Islet precursor cell (in vitro differentiated cells): ENCODE data around the gene ZNF782.
"Not testable (repeated sequence)": the region's sequence is repeated elsewhere in the genome, so short reads cannot be mapped to it uniquely, and the experiment has no call there.

Experiments used
- DNase-seq: peaks from one replicate; pipeline ENCODE4 v3.0.0-alpha.2; 2018

Gene ZNF782

DNA sequence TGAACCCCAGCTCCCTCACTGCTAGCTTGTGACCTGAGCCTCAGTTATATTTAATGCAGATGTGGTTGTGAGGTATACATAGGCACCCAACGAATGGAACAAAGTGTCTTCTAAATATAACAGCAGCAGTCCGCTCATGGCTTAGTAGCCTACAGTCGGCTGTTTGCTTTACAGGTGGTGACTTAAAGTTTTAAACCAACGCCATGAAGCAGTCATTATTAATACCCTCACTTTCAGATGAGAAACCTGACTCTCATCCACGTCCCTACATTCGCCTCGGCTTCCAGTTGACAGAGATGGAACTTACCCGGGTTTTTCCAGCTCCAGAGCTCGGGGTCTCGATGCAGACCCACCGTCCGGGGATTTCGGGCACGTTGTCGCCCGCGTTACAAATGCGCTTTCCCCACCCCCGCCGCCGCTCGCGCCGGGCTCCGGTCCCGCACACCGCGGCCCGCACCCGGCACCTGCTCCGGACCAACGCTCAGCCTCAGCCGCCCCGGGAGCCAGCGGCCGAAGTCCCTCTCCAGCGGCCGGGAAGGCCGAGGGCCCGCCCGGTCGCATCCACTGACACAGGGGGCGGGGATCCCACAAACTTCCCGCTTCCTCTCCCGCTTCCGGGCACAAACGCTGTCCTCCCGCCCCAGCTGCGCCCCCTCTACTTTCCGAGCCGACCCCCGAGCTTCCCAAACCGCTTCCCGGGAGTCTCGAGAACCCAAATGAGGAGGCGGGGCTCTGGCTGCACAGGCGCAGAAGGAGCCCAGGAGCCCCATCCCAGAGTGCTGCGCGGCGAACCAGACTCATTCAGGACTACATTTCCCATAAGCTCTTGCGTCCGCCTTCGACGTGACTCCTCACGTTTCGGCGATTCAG is at the start of gene ZNF782:
TSS of gene ZNF782 (minus strand) at position 734 of the 870 bp plus-strand sequence. CDS start 2,553 bp downstream, outside the sequence.
- peak; percentile 98 for DNase-seq

DNA sequence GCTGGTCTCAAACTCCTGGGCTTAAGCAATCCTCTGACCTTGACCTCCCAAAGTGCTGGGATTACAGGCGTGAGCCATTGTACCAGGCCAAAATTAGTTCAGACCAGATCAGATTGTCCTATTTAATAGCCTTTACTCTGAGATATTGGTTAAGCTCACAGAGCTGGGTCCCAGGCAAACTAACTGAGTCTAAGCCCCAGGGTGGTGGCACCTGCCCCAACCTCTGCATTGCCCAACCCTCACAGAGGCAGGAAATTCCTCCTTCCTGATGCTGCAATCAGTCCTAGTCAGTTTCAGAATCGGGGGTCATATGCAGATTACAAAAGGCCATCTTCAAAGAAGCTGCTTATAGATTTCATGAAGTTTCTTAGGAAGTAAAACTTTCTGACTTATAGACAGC is 45.7 kb upstream of the ZNF782 start:
- DNase-seq: not testable (repeated sequence)

DNA sequence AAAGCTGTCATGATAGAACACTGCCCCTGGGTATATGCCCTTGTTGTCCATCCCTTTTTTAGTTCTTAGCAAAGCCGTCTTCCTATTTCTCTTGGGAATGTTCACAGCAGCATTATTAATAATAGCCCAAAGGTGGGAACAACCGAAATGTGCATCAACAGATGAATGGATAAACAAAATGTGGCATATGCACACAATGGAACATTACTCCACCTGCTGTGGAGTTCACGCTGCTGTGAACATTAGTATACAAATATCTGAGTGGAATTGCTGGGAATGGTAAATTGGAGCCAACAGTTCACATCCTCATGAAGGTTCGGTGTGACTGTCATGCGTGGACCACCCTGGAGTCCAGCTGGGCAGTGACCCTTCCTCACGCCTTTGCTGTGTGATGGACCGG is 37.8 kb upstream of the ZNF782 start:
- no peak for DNase-seq

DNA sequence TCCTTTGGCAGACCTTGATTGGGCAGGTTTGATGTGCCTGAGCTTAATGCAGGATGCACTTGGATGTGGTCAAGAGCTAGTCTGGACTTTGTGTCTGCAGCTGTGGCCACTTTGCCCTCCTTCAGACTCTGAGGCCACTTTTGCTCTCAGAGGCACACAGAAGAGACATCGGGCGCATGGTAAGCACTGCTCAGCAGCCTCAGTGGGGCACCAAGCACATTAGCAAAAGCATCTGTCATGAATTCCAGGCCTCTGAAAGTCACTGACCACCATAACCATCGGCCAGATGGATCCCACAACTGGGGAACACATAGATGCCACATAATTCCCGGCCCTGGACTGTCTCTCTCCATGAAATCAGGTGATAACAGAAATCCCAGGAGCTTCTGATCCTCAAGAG is 34.3 kb upstream of the ZNF782 start:
- DNase-seq: no peak

DNA sequence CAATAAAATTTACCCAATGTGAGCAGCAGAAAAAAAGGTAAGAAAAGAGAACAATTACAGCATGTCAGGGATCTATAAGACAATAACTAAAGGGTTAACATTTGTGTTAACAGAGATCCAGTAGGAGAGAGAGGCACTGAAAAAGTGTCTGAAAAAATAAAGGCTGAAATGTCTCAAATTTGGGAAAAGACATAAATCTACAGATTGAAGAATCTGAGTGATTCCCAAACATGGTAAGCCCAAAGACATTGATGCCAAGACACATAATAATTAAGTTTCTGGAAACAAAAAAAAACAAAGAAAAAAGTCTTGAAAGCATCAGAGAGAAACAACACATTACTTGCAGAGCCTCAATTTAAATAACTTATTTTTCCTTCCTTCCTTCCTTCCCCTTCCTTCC is 31.1 kb upstream of the ZNF782 start:
- no peak for DNase-seq

DNA sequence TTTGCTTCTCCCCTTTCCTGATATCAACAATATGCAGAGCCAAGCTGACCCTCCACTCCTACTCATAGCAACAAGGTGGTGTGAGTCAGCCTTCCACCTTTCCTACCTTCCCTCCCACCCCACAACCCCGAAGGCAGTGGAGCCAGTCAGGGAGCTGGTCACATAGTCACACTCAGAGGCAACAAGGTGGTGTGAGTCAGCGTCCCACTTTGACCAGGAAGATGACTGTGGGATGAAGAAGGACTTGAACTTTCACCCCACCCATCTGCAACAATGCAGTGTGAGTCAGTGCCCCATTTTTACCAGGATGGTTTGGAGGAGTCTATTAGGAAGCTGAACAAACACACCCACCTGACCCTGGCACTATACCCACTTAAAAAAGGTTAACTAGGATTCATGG is 30.1 kb upstream of the ZNF782 start:
- DNase-seq: peak; percentile 96

DNA sequence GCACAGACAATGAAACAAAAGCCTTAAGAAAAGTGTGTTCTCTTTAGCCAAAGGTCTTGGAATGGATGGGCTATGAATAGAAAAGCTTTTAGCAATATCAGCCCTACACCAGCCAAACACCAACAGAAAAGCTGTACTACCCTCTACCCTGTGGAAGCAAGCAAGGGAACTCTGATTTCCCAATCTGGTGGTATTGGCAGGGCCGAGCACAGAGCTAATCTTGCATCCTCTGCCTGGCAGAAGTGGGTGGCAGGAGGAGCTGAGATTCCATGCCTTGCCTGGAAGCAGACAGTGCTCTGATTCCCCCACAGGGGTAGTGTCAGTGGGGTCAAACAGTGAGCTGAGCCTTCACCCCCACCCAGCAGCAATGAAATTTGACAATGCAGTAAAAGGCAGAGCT is 29.6 kb upstream of the ZNF782 start:
- DNase-seq: no peak

DNA sequence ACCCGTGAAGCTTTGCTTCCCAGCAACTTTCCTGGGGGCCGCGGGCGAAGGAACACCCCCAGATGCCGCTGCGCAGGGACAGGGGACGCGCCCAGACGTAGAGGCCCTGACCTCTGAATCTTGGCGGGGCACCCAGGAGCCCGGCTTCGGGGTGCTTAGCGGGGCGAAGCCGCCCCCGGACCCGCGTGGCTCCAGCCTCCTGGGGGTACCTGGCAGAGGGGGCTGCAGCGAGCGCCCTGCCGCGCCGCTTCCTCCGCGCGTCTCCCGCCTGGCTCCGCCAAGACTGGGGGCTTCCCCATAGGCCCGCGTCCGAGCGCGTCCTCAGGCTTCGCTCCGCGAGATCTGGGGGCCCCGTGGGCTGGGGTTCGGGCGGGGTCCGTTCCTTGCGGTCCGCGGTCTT is 23.0 kb upstream of the ZNF782 start:
- DNase-seq: no peak

DNA sequence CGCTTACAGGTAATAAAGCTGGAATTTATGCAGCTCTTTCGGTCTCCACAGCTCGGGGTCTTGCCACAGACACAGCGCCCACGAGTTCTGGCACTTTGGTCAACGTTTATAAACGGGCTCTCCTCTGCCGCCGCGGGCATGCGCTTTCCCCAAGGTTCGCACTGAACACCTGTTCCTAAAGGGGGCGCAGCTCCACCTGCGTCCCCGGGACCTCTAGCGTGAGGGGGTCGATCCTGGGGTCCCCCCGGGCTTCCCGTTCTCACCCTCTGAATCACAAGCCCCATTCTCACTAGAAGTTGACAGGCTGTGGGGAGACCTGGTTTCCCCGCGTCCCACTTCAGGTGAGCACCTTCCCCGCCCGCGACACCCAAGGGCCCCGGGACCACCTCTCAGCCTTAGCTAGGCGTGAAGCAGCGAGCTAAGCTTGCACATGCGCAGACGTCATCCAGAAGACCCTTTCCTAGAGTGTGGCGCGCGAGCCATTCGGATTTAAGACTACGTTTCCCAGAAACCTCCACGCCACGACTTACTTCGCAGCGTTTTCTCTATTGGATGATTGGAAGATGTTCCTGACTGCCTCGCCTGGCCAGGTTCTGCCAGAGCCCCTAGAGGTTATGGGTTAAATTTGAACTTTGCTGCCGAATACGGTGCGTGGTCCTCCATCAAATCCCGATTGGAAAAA is 21.3 kb upstream of the ZNF782 start:
- peak; percentile 96 for DNase-seq

DNA sequence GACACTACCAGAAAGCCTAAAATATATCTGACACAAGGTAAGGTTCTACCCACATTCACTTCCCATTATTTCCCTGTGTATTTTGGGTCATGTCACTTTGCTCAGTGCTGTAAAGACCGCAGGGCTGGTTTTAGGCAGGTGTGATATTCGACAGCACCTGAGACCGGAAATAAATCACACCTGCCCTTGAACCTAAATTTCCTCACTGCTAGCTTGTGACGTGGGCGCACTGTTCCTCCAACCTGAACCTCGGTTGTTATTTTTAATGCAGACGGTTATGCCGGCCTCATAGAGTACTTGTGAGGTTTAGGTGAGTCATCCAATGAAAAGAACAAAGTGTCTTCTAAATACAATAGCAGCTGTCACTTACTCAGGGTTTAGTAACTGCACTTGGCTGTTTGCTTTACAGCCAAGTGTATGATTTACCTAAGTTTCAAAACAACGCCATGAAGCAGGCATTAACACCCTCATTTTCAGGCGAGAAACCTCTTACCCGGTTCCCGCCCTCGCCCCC is 20.7 kb upstream of the ZNF782 start:
- no peak for DNase-seq

DNA sequence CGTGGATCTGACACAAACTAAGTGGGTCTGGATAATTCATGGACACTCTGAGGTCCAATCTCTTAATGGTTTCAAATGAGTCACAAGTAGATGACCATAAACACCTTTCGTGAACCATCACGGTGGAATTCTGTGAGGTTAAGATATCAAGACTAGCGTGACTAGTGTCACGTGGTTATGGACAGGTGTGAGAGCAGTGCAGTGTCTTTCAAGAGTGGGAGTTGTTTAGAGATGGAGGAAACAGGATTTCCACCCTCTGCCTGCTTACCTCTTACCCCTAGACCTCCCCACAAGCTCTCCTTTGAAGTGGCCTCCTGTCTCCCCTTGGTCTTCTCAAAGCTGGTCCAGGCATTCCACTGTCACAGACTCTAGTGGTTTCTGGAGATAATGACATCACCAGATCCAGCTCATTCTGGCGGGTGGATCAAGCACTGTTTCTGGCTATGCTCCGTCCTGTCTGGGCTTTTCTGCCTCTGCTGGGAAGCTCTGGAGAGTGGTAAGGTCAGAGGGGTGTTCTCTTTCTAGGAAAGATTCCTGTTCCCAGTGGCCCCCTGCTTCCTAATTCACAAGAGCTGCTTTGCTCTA is 20.0 kb upstream of the ZNF782 start:
- no peak for DNase-seq

DNA sequence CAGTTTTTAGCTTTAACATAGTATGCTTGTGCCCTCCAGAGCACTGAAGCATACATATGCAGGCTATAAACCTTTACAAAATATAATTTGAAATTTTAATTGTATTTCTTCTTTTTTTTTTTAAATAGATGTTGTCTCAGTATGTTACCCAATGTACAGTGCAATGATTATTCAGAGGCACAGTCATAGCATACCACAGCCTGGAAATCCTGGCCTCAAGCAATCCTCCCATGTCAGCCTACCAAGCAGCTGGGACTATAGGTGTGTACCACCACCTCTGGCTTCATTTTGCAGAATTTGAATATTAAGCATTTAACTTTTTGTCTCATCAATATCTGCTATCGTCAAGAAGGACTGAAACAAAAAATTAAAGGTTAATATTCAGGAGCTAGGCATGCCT is 16.9 kb upstream of the ZNF782 start:
- no peak for DNase-seq

DNA sequence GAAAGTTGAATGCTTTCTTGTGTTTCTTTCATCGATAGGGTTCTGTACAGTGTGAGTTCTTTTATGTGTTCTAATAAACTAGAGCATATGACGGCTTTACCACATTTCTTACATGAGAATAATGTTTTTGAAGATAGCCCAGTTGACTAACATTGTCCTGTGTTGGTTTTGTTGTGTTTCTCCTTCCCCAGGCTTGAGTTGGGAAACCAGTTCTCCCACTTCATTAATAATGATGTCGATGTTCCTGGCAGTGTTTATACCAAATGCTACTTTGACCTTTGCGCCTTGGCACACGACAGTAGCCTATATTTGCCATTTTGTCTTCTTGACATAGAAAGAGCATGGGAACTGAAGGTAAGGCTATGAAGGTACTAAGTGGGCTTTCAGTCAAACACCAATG is 14.4 kb upstream of the ZNF782 start:
- no peak for DNase-seq

DNA sequence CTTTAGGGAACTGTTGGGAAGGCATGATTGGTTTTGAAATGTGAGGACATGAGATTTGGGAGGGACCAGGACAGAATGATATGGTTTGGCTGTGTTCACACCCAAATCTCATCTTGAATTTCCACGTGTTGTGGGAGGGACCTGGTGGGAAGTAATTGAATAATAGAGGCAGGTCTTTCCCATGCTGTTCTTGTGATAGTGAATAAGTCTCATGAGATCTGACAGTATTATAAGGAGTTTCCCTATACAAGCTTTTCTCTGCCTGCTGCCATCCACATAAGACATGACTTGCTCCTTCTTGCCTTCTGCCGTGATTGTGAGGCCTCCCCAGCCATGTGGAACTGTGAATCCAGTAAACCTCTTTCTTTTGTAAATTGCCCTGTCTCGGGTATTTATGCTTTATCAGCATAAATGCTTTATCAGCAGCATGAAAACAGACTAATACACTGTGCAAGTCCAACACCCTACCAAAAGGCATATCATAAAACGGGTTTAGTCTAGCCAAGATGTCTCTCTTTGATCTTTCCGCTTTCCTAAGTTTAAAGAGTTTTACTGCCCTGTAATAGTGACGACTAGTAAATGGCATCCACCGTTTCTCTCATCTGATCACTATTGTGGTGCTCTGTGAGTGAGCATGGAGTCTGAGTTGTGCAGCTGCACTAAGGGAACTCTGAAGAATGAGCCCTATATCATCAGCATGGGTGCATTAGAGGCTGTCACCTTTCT is 12.9 kb upstream of the ZNF782 start:
- DNase-seq: no peak

DNA sequence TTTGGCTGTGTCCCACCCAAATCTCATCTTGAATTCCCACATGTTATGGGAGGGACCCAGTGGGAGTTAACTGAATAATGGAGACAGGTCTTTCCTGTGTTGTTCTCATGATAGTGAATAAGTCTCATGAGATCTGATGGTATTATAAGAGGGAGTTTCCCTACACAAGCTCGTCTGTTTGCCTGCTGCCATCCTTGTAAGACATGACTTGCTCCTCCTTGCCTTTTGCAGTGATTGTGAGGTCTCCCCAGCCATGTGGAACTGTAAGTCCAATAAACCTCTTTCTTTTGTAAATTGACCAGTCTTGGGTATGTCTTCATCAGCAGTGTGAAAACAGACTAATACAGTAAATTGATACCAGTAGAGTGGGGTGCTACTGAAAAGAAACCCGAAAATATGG is 10.9 kb upstream of the ZNF782 start:
- DNase-seq: not testable (repeated sequence)

DNA sequence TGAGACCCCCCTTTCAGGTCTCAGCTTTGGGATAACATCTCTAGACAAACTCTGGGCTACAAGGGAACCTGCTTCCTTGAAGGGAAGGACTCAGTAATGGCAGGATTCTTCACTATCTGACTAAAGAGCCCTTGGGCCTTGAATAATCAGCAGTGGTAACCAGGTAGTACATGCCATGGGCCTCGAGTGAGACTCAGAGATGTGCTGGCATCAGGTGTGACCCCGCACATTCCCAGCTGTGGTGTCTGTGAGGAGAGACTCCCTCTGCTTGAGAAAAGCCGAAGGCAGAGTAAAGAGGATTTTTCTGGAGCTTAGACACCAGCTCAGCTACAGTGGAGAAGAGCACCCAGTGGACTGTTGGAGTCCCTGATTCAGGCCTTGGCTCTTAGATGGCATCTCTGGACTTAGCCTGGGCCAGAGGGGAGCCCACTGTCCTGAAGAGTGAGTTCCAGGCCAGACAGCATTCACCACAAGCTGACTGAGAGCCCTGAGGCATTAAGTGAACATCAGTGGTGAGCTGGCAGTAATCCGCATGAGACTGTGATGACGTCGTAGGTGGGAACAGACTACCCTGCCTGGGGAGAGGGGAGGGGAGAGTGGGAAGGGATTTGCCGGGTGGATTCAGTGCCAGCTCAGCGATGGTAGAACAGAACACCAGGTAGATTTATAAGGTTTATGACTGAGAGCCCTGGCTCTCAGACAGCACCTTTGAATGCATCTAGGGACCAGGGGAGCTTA is 5.3 kb upstream of the ZNF782 start:
- peak; percentile 97 for DNase-seq

DNA sequence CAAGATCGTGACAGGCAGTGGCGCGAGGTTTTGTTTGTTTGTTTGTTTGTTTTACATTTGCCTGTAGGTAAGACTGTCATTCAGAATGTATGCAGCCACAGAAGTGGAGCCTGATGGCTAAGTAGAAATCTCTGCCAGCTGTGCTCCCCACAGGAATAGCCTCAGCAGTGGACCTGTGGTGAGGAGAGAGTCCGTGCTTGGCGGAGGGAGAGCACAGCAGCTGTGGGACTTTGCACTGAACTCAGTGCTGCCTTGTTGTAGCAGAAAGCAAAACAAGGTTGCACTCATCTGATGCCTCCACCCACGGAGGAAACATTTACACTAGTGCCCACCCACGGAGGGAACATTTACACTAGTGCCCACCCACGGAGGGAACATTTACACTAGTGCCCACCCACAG is 4.4 kb upstream of the ZNF782 start:
- no peak for DNase-seq

DNA sequence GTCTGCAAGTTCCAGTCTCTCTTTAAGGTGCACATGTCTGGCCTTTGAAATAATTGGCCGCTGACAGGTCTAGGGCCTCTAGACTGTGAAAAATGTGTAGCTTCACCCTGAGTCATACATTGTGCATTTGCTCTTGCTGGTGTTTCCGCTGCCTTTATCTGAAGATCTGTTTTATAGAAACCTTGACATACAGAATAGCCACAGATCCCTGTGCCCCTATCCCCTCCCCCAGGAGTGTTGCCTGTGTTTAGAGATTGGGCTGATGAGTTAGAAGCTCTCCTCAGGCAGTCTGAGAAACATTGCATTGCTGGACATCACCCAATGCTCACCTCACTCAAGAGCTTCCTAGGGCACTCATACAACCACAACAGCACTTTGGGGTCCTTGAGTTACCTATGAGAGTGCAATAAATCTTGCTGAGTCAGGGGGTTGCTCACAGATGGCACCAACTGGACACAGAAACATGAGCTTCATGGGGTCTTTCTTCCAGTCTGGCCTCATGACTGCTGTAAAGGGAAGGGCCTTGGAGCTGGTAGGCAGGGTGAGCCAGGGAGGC is 3.8 kb upstream of the ZNF782 start:
- peak; percentile 93 for DNase-seq

DNA sequence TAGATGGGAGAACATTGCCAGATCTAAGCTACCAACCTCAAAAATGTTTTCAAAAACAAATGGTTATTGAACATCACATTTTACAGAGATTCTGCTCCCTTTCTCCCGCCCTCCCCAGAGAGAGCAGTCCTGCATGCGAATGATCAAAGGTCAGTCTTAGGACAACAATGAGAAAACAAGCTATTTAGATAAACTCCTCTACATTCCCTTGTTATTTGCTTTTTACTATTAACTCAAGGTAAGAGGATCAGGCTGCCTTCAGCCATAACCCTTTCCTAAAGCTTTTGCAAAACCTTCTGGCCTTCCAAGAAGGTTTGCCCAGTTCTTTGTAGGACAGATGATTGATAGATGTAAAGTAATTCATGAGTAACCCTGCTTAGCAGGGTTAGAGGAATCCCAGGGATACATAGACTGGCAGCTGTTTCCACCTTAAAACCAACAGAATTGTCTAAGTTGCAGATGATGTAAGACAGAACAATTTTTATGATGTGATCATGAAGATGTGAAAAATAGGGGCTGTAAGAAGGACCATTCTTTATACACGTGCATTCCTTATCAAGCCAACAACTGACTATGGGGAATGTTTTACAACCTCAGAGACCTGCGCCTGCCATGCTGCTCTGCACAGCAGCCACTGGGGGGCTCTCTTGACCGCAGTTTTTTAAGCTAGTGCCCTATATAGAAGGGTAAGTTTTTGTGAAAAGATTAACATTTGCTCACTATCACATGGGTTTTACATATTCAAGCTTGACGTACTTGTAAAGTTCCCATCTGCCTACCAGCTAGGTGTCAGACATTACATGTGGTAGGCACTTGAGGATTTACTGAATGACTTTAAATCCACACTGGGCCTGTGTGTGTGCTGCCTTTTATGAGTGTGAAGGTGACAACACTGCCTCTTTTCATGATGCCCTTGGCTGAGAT is 2.3 kb upstream of the ZNF782 start:
- DNase-seq: peak; percentile 81

DNA sequence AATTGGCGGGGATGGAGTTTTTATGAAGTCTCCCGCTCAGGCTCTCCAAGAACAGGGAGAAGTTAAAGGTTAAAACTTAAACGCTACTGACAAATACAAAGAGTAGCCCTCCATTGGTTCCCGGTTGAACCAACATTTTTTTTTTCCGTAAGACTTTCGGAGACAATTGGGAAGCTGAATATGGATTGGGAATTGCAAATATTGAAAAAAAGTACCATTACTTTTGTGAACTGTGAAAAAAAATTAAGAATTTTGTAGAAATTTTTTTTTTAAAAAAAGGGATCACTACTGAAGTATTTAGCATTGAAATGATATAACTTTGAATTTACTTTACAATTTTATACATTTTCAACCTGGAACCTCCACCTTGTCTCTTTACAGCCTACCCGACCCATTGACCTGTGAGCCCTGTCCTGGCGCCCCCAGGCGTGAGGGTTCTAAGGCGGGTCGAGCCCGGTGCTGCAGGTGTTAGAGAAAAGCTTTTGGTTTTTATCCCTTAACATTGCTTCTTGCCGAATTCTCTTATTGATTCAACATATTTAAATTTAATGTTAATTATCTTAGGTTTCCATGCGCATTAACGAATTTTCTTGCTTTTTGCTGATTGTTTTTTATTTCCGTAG is 448 bp upstream of the ZNF782 start:
- no peak for DNase-seq
